Measurements from ENCODE around the gene CTNNB1. TPM values are rescaled to one million over a fixed set of nuclear protein-coding genes. Genes with fewer than 3 reads are reported as not detected.
A peak's percentile ranks its signal among the peaks of the same experiment; 100 is the strongest.

CTNNB1 gene
- total and polyA plus RNA-seq, 2 of the 13 experiments (the other 11 are each of a cell fraction or from before 2014, with no cell fraction given) = 398 to 489 TPM

DNA sequence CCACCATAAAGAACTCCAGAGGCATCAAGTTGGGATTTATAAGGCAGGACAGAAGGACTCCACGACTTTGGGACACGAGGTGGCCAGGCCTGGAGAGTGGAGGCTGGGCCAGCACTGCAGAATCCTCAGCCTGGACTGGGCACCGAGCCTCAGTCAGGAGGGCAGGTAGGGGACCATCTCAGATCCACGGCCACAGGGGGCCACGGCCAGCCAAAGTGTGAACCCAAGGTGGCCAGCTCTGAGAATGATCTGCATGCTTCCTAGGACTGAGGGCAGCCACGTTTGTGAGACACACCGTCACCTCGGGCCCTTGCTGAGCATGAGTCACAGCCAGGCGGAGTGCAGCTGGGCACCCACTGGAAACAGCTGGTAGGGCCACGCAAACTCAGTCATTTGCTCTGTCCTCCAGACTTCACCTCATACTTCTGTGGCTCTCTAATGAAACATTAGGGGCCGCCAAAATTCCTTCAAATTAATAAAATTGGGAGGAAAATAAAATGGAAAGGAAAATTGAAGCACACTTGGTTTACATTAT lies 65.8 kb downstream of the CTNNB1 start (continued):
- TF ChIP-seq, protein P1, sequence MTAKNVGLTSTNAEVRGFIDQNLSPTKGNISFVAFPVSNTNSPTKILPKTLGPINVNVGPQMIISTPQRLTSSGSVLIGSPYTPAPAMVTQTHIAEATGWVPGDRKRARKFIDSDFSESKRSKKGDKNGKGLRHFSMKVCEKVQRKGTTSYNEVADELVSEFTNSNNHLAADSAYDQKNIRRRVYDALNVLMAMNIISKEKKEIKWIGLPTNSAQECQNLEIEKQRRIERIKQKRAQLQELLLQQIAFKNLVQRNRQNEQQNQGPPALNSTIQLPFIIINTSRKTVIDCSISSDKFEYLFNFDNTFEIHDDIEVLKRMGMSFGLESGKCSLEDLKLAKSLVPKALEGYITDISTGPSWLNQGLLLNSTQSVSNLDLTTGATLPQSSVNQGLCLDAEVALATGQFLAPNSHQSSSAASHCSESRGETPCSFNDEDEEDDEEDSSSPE (CRISPR knock-in tag; IDR thresholded peaks at IDR 0.05) = no peak
- TF ChIP-seq, protein P2, sequence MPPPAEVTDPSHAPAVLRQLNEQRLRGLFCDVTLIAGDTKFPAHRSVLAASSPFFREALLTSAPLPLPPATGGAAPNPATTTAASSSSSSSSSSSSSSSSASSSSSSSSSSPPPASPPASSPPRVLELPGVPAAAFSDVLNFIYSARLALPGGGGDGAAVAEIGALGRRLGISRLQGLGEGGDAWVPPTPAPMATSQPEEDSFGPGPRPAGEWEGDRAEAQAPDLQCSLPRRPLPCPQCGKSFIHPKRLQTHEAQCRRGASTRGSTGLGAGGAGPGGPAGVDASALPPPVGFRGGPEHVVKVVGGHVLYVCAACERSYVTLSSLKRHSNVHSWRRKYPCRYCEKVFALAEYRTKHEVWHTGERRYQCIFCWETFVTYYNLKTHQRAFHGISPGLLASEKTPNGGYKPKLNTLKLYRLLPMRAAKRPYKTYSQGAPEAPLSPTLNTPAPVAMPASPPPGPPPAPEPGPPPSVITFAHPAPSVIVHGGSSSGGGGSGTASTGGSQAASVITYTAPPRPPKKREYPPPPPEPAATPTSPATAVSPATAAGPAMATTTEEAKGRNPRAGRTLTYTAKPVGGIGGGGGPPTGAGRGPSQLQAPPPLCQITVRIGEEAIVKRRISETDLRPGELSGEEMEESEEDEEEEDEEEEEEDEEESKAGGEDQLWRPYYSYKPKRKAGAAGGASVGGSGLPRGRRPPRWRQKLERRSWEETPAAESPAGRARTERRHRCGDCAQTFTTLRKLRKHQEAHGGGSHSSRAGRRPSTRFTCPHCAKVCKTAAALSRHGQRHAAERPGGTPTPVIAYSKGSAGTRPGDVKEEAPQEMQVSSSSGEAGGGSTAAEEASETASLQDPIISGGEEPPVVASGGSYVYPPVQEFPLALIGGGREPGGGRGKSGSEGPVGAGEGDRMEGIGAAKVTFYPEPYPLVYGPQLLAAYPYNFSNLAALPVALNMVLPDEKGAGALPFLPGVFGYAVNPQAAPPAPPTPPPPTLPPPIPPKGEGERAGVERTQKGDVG (CRISPR knock-in tag; IDR thresholded peaks at IDR 0.05; ENCODE audit: borderline replicate concordance) = 0 out of 2 replicates have a peak, but pooled peaks have one; percentile 21
- TF ChIP-seq ZNF879 (CRISPR knock-in tag; IDR thresholded peaks at IDR 0.05) (no peak), ZNF205 (CRISPR knock-in tag; IDR thresholded peaks at IDR 0.05) (no peak), U2AF1 (optimal IDR thresholded peaks at IDR 0.05; ENCODE audit: low read depth, low read length) (no peak), SSRP1 (CRISPR knock-in tag; IDR thresholded peaks at IDR 0.05) (no peak), FOXJ3 (CRISPR knock-in tag; IDR thresholded peaks at IDR 0.05; ENCODE audit: borderline replicate concordance) (no peak), ZNF33B (CRISPR knock-in tag; IDR thresholded peaks at IDR 0.05) (no peak)
- TF ChIP-seq, protein P3, sequence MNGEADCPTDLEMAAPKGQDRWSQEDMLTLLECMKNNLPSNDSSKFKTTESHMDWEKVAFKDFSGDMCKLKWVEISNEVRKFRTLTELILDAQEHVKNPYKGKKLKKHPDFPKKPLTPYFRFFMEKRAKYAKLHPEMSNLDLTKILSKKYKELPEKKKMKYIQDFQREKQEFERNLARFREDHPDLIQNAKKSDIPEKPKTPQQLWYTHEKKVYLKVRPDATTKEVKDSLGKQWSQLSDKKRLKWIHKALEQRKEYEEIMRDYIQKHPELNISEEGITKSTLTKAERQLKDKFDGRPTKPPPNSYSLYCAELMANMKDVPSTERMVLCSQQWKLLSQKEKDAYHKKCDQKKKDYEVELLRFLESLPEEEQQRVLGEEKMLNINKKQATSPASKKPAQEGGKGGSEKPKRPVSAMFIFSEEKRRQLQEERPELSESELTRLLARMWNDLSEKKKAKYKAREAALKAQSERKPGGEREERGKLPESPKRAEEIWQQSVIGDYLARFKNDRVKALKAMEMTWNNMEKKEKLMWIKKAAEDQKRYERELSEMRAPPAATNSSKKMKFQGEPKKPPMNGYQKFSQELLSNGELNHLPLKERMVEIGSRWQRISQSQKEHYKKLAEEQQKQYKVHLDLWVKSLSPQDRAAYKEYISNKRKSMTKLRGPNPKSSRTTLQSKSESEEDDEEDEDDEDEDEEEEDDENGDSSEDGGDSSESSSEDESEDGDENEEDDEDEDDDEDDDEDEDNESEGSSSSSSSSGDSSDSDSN (CRISPR knock-in tag; IDR thresholded peaks at IDR 0.05) = no peak
- TF ChIP-seq, protein P4, sequence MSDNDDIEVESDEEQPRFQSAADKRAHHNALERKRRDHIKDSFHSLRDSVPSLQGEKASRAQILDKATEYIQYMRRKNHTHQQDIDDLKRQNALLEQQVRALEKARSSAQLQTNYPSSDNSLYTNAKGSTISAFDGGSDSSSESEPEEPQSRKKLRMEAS (IDR thresholded peaks at IDR 0.05) = no peak
- TF ChIP-seq, protein P5, sequence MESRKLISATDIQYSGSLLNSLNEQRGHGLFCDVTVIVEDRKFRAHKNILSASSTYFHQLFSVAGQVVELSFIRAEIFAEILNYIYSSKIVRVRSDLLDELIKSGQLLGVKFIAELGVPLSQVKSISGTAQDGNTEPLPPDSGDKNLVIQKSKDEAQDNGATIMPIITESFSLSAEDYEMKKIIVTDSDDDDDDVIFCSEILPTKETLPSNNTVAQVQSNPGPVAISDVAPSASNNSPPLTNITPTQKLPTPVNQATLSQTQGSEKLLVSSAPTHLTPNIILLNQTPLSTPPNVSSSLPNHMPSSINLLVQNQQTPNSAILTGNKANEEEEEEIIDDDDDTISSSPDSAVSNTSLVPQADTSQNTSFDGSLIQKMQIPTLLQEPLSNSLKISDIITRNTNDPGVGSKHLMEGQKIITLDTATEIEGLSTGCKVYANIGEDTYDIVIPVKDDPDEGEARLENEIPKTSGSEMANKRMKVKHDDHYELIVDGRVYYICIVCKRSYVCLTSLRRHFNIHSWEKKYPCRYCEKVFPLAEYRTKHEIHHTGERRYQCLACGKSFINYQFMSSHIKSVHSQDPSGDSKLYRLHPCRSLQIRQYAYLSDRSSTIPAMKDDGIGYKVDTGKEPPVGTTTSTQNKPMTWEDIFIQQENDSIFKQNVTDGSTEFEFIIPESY (CRISPR knock-in tag; IDR thresholded peaks at IDR 0.05) = peak; percentile 76; the same call in 1 of the 2 replicates

Data from HepG2 (cell line).